HG03571 (cell line): Measurements from ENCODE around the gene SCOC.

ENCODE experiments used
- ATAC-seq: cut with Tn5 transposase; IDR thresholded peaks from one replicate; pipeline ENCODE4 v1.9.1; 2021; ENCODE audit not compliant: unreplicated experiment

Gene SCOC

DNA sequence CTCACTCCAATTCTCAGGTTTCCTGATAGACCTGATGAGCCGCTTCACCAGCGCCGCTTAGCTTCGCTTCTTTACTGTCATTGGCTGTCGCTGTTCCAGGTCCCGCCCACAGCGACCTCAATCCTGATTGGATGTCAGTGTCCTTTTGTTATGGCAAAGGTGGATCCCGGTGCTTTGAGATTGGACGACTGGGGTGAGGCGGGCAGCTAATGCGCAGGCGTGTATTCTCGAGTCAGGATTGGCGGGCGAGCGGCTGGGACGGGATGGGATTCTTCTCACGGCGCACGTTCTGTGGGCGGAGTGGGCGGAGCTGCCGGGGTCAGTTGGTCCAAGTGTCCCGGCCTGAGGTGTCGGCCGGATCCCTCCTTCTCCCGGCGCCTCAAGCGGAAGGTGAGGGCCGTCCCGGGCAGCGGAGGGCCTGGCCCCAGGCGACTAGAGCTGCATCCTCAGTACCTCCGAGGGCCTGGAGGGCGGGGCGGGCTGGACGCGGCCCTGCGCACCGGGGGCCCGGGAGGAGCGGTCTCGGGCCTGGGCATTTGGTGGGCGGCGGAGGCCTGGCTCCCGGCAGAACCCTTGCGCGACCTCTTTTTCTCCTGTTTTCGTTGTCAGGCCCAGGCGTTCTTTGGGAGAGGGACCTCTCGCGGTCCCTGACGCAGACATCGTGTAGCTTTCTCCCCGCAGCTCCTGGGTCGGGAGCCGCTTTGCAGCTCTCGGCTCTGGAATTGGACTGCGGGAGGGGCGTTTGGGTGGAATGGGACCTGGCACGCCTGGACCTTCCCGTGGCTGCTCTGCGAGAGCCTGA, at the start of gene SCOC:
SCOC (plus strand) TSS at position 319 of the 802 bp plus-strand sequence. CDS start 5,525 bp downstream, outside the sequence.
- peak; percentile 95 for ATAC-seq

- no peak for ATAC-seq
Measured at GRCh38 chr4:140326395-140326993, 47.0 kb upstream of the SCOC start.

- ATAC-seq: no peak
Measured at GRCh38 chr4:140330311-140330900, 43.0 kb upstream of the SCOC start.

- ATAC-seq: no peak
Measured at GRCh38 chr4:140331245-140331644, 42.2 kb upstream of the SCOC start.

- no peak for ATAC-seq
Measured at GRCh38 chr4:140331876-140332275, 41.6 kb upstream of the SCOC start.

- ATAC-seq: no peak
Measured at GRCh38 chr4:140332734-140333133, 40.7 kb upstream of the SCOC start.

DNA sequence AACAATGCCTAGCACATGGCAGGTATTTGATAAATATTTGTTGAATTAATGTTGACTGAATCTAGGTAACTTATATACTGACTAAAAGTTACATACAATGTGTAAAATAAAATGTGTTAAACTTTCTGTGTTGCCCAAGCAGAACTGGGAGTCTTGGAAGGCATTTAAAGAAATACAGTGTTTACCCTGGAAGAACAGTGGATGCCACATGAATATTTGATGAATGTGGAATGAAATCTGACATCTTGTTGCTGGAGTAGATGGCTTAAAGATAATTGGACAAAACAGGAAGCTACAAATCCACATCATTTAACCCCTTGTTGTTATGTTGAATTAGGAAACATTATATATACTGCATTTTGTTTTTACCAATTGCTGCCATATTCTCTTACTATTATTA, 39.9 kb upstream of the SCOC start:
- no peak for ATAC-seq

- ATAC-seq: no peak
Measured at GRCh38 chr4:140335076-140335475, 38.4 kb upstream of the SCOC start.

GRCh38 chr4:140336730-140337129, 36.7 kb upstream of the SCOC start:
- no peak for ATAC-seq

- ATAC-seq: no peak
Measured at GRCh38 chr4:140342620-140343019, 30.8 kb upstream of the SCOC start.

GRCh38 chr4:140343303-140343702, 30.1 kb upstream of the SCOC start:
- ATAC-seq: peak; percentile 98

GRCh38 chr4:140344101-140344500, 29.3 kb upstream of the SCOC start:
- ATAC-seq: no peak

GRCh38 chr4:140344621-140345020, 28.8 kb upstream of the SCOC start:
- ATAC-seq: no peak

DNA sequence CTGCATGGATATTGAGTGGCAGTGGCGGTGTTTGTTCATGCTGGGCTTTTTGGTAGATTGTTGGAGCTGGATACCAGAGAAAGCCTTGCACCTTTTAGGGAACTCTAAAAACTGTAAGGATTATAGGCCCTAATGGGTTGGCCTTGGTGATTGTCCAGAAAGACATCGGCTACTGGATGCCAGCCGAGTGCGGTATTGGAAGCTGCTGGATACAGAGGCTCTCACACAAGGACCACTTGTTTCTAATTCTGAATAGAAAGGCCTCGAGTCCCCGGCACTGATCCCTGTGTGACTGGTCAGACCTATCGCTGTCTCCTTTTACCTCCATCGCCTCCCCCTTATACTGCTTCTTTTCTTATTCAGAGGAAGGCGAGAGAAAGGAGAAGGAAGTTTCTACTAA, 27.3 kb upstream of the SCOC start:
- no peak for ATAC-seq

- ATAC-seq: no peak
Measured at GRCh38 chr4:140349816-140350215, 23.6 kb upstream of the SCOC start.

DNA sequence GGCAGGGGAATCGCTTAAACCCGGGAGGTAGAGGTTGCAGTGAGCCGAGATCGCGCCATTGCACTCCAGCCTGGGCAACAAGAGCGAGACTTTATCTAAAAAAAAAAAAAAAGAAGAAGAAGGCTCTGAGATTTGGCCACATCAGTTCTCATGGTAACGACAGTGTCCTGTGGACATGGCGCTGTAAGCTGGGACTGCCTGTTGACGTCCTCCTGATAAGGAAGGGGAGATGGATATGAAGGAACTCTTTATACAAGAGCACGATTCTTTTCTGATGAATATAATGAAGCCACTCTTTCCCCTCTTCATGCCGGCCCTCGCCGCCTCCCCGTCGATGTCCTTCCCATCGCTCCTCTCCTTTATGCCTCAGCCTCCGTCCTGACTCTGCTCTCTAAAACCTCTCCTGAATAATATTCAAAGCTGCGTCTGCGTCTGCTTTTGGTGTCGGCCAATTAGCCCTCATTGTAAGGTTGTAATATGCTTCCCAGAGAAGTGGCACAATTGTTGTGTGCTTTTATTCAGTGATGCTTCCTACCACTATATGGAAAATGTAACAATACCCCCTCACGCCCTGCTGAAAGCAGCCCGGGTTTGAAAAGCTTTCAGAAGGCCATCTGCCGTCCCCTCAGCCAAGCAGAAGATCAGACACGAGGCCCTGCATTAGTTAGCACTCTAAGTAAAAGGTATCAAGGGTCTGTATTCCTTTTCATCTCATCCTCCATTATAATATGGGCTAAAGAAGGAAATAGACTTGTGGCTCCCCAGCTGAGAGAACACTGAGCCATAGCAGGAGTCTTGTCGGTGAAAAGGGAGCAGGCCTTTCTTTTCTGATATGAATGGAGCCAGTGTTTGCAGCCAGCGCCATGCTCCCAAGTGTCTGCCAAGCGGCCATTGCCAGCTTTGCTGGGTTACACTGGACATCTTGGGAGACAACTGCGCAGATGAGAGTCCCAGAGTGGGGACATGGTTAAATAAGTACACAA, 22.1 kb upstream of the SCOC start:
- no peak for ATAC-seq

DNA sequence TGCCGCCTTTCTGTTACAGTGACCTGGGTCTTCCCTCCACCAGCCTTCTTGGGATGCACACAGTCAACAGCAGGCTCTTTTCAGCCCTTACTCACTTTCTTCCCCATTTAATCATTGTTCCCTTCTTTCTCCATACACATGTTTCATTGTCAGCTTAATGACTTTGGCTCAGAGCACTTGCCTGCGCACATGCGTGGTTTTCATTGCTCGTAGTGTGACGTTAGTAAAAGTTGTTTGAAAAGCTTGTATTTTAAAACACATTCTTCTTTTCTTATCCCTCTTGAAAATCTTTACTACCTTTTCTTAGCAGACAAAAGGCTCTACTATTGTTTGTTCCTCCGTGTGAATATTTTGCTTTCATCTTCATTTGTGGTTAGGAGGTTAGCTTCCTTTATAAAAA, 19.7 kb upstream of the SCOC start:
- no peak for ATAC-seq

- ATAC-seq: no peak
Measured at GRCh38 chr4:140355288-140355687, 18.2 kb upstream of the SCOC start.

- no peak for ATAC-seq
Measured at GRCh38 chr4:140357868-140358267, 15.6 kb upstream of the SCOC start.

GRCh38 chr4:140358281-140358680, 15.2 kb upstream of the SCOC start:
- no peak for ATAC-seq
